HepG2 (cell line): ENCODE data around the gene COL27A1. TPM values are rescaled to one million over a fixed set of nuclear protein-coding genes. Genes with fewer than 3 reads are reported as not detected.

Experiments
- ATAC-seq: fragments of 200-7000 bp; cut with Tn5 transposase; 3 replicates; pipeline ENCODE4 v1.9.1; 2020; ENCODE audit warnings: mild to moderate bottlenecking, moderate library complexity
- BruUV-seq: library from RNA; stranded (reverse); fragments of 400-500 nt; replicated peaks from 2 replicates; lab custom pipeline; 2021; lab: Mats Ljungman, UMichigan
- CTCF ChIA-PET: fragments of 300-600 bp; formaldehyde crosslinking; extraction: SDS; loops from one replicate; lab custom pipeline; 2021; ENCODE audit warnings: low total read pairs, inconsistent platforms, low intra/inter-chr PET ratio; lab: Yijun Ruan, JAX
- POLR2A ChIA-PET: fragments of 350-600 bp; sonication (Branson Sonifier 250); formaldehyde crosslinking; loops from one replicate; lab custom pipeline; 2020; ENCODE audit warnings: antibody characterized with exemption, inconsistent platforms; lab: Yijun Ruan, JAX
- DNase-seq: peaks from one replicate; pipeline ENCODE4 v3.0.0-alpha.2; 2015; ENCODE audit warnings: low spot score
- FAIRE-seq: peaks from 3 replicates; lab custom pipeline; 2011; peaks lifted over from hg19 to GRCh38; lab: Jason Lieb, UNC
- H2AFZ ChIP-seq: one replicate; pipeline ENCODE4 v1.6.1; 2011; ENCODE audit warnings: low read length, inconsistent platforms
- H3K27ac ChIP-seq: fragments of 300-600 bp; 3 replicates; pipeline ENCODE4 v1.8.0; 2011; ENCODE audit warnings: mixed run types, mild to moderate bottlenecking, mixed read lengths, low read length, inconsistent platforms; ENCODE audit not compliant: insufficient read depth; ENCODE audit errors: extremely low read length
- H3K27me3 ChIP-seq, 2 experiments: fragments of 200-600 bp in 1 of 2; 2 replicates in 1 of 2; 3 replicates in 1 of 2; pipeline versions ENCODE4 v1.6.0 to v1.8.0; 2011; ENCODE audit warnings: low read length in 2 of 2, mild to moderate bottlenecking in 2 of 2, moderate library complexity in 2 of 2, inconsistent platforms in 1 of 2; ENCODE audit not compliant: insufficient read depth in 2 of 2, control insufficient read depth in 1 of 2
- H3K36me3 ChIP-seq, 2 experiments: fragments of 200-600 bp in 1 of 2; replicated peaks in 1 of 2; 2 replicates in 1 of 2; 3 replicates in 1 of 2; pipeline versions ENCODE4 v1.5.1 to v1.8.0; 2011; ENCODE audit warnings: low read length in 2 of 2, inconsistent platforms in 1 of 2; ENCODE audit not compliant: insufficient read depth in 2 of 2, control insufficient read depth in 1 of 2
- H3K4me1 ChIP-seq: 2 replicates; pipeline ENCODE4 v1.5.1; 2012; ENCODE audit warnings: low read length, inconsistent platforms; ENCODE audit not compliant: insufficient read depth
- H3K4me2 ChIP-seq: 2 replicates; pipeline ENCODE4 v1.6.0; 2011; ENCODE audit warnings: low read depth, low read length, inconsistent platforms
- H3K4me3 ChIP-seq, 3 experiments: fragments of 200-600 bp in 1 of 3; sonication (generic), shearing (Covaris generic) in 1 of 3; replicated peaks in 1 of 3; 2 replicates each; pipeline ENCODE4 v1.5.1; 2011 to 2016; ENCODE audit warnings: low read length in 3 of 3, inconsistent platforms in 2 of 3, low read depth in 2 of 3, mild to moderate bottlenecking in 2 of 3, control low read depth in 1 of 3, mixed read lengths in 1 of 3; ENCODE audit not compliant: insufficient read depth in 1 of 3
- H3K79me2 ChIP-seq: one replicate; pipeline ENCODE4 v1.6.1; 2011; ENCODE audit warnings: low read length, inconsistent platforms; ENCODE audit not compliant: insufficient read depth
- H3K9ac ChIP-seq: 2 replicates; pipeline ENCODE4 v1.6.0; 2011; ENCODE audit warnings: mild to moderate bottlenecking, low read depth, low read length, inconsistent platforms; ENCODE audit not compliant: insufficient read depth
- H3K9me3 ChIP-seq: 2 replicates; pipeline ENCODE4 v1.5.1; 2012; ENCODE audit warnings: mild to moderate bottlenecking, low read length
- H4K20me1 ChIP-seq: 2 replicates; pipeline ENCODE4 v1.6.0; 2011; ENCODE audit warnings: inconsistent platforms, mild to moderate bottlenecking, low read length, moderate library complexity; ENCODE audit not compliant: insufficient read depth
- ELF4 ChIP-seq: sonication (generic); formaldehyde crosslinking; IDR thresholded peaks from 2 replicates; pipeline ENCODE4 v1.5.0; 2020; ENCODE audit warnings: missing genetic modification reagents, mild to moderate bottlenecking, moderate library complexity, borderline replicate concordance
- GFI1 ChIP-seq: sonication (generic); formaldehyde crosslinking; IDR thresholded peaks from 2 replicates; pipeline ENCODE4 v1.5.0; 2020; ENCODE audit warnings: missing genetic modification reagents, mild to moderate bottlenecking, borderline replicate concordance
- IRF9 ChIP-seq: sonication (generic); formaldehyde crosslinking; IDR thresholded peaks from 2 replicates; pipeline ENCODE4 v1.8.0; 2022; ENCODE audit warnings: missing genetic modification reagents, mild to moderate bottlenecking, borderline replicate concordance
- MIER3 ChIP-seq: IDR thresholded peaks from 2 replicates; pipeline ENCODE4 v1.6.1; 2016; ENCODE audit warnings: missing compliant biosample characterization, borderline replicate concordance
- PPARG ChIP-seq: conservative IDR thresholded peaks from 2 replicates; pipeline ENCODE4 v1.6.1; 2016; ENCODE audit warnings: missing biosample characterization, missing genetic modification reagents
- SOX6 ChIP-seq, 2 experiments: fragments of 450-650 bp in 1 of 2; sonication (generic) in 1 of 2; formaldehyde crosslinking in 1 of 2; IDR thresholded peaks; 2 replicates each; pipeline versions ENCODE4 v1.4.0 to v1.6.1; 2017 to 2020; ENCODE audit warnings: antibody characterized with exemption in 1 of 2, mild to moderate bottlenecking in 1 of 2, missing genetic modification reagents in 1 of 2
- ZBTB26 ChIP-seq: IDR thresholded peaks from 2 replicates; pipeline ENCODE4 v1.6.1; 2016; ENCODE audit warnings: missing compliant biosample characterization, missing genetic modification reagents, borderline replicate concordance
- ZNF292 ChIP-seq: sonication (generic); formaldehyde crosslinking; IDR thresholded peaks from 2 replicates; pipeline ENCODE4 v1.8.1; 2022; ENCODE audit warnings: mild to moderate bottlenecking, low read depth, missing genetic modification reagents, borderline replicate concordance
- ZNF773 ChIP-seq: sonication (generic); formaldehyde crosslinking; IDR thresholded peaks from 2 replicates; pipeline ENCODE4 v1.4.0; 2020; ENCODE audit warnings: missing genetic modification reagents, borderline replicate concordance
- whole genome bisulfite sequencing: methylation state at CpG from one replicate; pipeline ENCODE4 v1.1.6; 2017; ENCODE audit warnings: low lambda C conversion rate; 5-methylcytosine and 5-hydroxymethylcytosine counted together
- in situ Hi-C: cut with HindIII; loops from 2 replicates; pipeline ENCODE4 v1.10.0; 2017; ENCODE audit warnings: low pct_unique_long_range_greater_than_20kb; ENCODE audit not compliant: extremely low pct_ligation_motif_present
- intact Hi-C: fragments of 100-400 bp; cut with micrococcal nuclease; formaldehyde crosslinking; loops from one replicate; pipeline ENCODE4 v1.10.0; 2022; ENCODE audit not compliant: unreplicated experiment
- polyA plus RNA-seq, 8 experiments: library from polyadenylated mRNA; depleted of rRNA in 3 of 8; stranded (reverse) in 7 of 8; unstranded in 1 of 8; fragments of >200 nt; fragmentation: Illumina TruSeq in 4 of 8; extraction: Trizol in 4 of 8; gene quantifications; 2 replicates each; pipeline versions ENCODE4 v1.2.1 to v1.2.3, GENCODE V29; 2011 to 2016; ENCODE audit warnings: low read depth in 4 of 8, missing spikeins in 1 of 8, mixed read lengths in 1 of 8; ENCODE audit not compliant: insufficient read depth in 1 of 8
- total RNA-seq, 5 experiments: library from RNA; depleted of rRNA; stranded (reverse); fragments of >200 nt; fragmentation: Illumina TruSeq; extraction: Trizol; gene quantifications; 2 replicates each; pipeline ENCODE4 v1.2.3, GENCODE V29; 2016; ENCODE audit warnings: low read depth in 1 of 5
- TF ChIP-seq, protein P1 (sequence below): sonication (generic); formaldehyde crosslinking; IDR thresholded peaks from 2 replicates; pipeline ENCODE4 v1.9.0; 2022; ENCODE audit warnings: missing genetic modification reagents, mild to moderate bottlenecking, borderline replicate concordance
- TF ChIP-seq, protein P2 (sequence below): fragments of 450-650 bp; IDR thresholded peaks from 2 replicates; pipeline ENCODE4 v1.6.1; 2017

Gene COL27A1
- total and polyA plus RNA-seq, 2 of the 13 experiments (the other 11 are each of a cell fraction or from before 2014, with no cell fraction given) = 71.3 to 89.1 TPM

DNA sequence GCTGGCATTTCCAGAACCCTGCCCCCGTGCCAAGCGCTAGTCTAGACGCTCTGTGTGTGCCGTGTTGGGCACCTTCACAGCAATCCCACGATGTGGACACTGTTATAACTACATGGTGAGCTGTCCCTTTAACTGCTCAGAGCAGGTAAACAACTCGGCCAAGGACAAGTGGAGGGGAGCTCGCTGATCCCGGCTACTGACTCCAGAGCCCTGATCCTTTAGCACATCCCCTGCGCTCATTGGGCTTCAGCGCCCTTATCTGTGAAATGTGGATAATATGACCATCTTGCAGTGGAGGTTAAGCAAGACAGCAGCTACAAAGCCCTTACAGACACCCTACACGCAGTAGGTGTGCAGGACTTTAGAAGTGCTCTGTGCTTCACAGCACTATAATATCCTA is 190.8 kb downstream of the COL27A1 start:
- Histone ChIP-seq H3K79me2 (no peaks in the 10 kb centered on the region), H3K4me3 (no peak overlapping the region), H3K4me1 (peaks cover 15% of the 10 kb centered on the region), H3K36me3 (peaks cover 12 to 24% of the 10 kb centered on the region in 2 experiments; a peak in 4 of 5 replicates), H3K9me3 (no peaks in the 10 kb centered on the region), H3K27me3 (no peaks in the 10 kb centered on the region), H3K4me2 (no peak overlapping the region), H2AFZ (no peak overlapping the region), H3K9ac (no peak overlapping the region), H3K27ac (no peak overlapping the region), H4K20me1 (no peaks in the 10 kb centered on the region)
- DNase-seq (no peak), ATAC-seq (peak; percentile 21; the same call in 1 of the 3 replicates), FAIRE-seq (no peak)
- in situ Hi-C loops = no loop called here
- CTCF ChIA-PET = no interaction called here
- POLR2A ChIA-PET = no interaction called here
- 100% methylated on average over 1 of the region's 11 CpGs for WGBS
- TF ChIP-seq, protein P1, sequence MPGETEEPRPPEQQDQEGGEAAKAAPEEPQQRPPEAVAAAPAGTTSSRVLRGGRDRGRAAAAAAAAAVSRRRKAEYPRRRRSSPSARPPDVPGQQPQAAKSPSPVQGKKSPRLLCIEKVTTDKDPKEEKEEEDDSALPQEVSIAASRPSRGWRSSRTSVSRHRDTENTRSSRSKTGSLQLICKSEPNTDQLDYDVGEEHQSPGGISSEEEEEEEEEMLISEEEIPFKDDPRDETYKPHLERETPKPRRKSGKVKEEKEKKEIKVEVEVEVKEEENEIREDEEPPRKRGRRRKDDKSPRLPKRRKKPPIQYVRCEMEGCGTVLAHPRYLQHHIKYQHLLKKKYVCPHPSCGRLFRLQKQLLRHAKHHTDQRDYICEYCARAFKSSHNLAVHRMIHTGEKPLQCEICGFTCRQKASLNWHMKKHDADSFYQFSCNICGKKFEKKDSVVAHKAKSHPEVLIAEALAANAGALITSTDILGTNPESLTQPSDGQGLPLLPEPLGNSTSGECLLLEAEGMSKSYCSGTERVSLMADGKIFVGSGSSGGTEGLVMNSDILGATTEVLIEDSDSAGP (CRISPR knock-in tag) = peak; percentile 44; the same call in 1 of the 2 replicates
- no peak for TF ChIP-seq GFI1 (CRISPR knock-in tag)
- TF ChIP-seq, protein P2, sequence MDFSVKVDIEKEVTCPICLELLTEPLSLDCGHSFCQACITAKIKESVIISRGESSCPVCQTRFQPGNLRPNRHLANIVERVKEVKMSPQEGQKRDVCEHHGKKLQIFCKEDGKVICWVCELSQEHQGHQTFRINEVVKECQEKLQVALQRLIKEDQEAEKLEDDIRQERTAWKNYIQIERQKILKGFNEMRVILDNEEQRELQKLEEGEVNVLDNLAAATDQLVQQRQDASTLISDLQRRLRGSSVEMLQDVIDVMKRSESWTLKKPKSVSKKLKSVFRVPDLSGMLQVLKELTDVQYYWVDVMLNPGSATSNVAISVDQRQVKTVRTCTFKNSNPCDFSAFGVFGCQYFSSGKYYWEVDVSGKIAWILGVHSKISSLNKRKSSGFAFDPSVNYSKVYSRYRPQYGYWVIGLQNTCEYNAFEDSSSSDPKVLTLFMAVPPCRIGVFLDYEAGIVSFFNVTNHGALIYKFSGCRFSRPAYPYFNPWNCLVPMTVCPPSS = no peak
- intact Hi-C loops = no loop called here
- no TSS peak for BruUV-seq

GRCh38 chr9:114347675-114348074 is 192.3 kb downstream of the COL27A1 start:
- H3K79me2 ChIP-seq = no peaks in the 10 kb centered on the region
- no peaks in the 10 kb centered on the region for H4K20me1 ChIP-seq
- no peak overlapping the region for H3K27ac ChIP-seq
- no peak overlapping the region for H3K9ac ChIP-seq
- H3K9me3 ChIP-seq = no peaks in the 10 kb centered on the region
- ATAC-seq = no peak
- 96% methylated on average over 15 of the region's 15 CpGs for WGBS
- CTCF ChIA-PET = no interaction called here
- H3K27me3 ChIP-seq = no peaks in the 10 kb centered on the region
- no peak for FAIRE-seq
- in situ Hi-C loops = no loop called here
- BruUV-seq = no TSS peak
- no peak overlapping the region for H3K4me3 ChIP-seq
- no peak overlapping the region for H3K4me2 ChIP-seq
- H2AFZ ChIP-seq = no peak overlapping the region
- intact Hi-C loops = no loop called here
- peaks cover 15% of the 10 kb centered on the region for H3K4me1 ChIP-seq
- POLR2A ChIA-PET = no interaction called here
- peaks cover 12 to 24% of the 10 kb centered on the region in 2 experiments; a peak in 4 of 5 replicates for H3K36me3 ChIP-seq
- no peak for DNase-seq
- TF ChIP-seq ZNF292 (CRISPR knock-in tag) = no peak
- no peak for TF ChIP-seq MIER3 (CRISPR knock-in tag)
- TF ChIP-seq SOX6 (IDR thresholded peaks at IDR 0.05) = no peak
- TF ChIP-seq SOX6 (CRISPR knock-in tag; IDR thresholded peaks at IDR 0.05) = no peak
- no peak for TF ChIP-seq ZNF773 (CRISPR knock-in tag)
- TF ChIP-seq IRF9 = no peak
- TF ChIP-seq ZBTB26 = no peak
- no peak for TF ChIP-seq PPARG (CRISPR knock-in tag)
- no peak for TF ChIP-seq ELF4
